Dermis blood vessel endothelial cell (primary cell): ENCODE data around the gene UBA6. TPM values are rescaled to one million over a fixed set of nuclear protein-coding genes. Genes with fewer than 3 reads are reported as not detected.

Experiments used
- DNase-seq: peaks from one replicate; pipeline ENCODE4 v3.0.0; 2010
- total RNA-seq: library from RNA; depleted of rRNA; stranded (reverse); fragments of >200 nt; gene quantifications from 2 replicates; pipeline ENCODE4 v1.2.3, GENCODE V29; 2014

Gene UBA6
- total RNA-seq, 1 donor from 2014 or later = 262 TPM

GRCh38 chr4:67575232-67576058 lies 125.5 kb downstream of the UBA6 start:
- DNase-seq = no peak

- no peak for DNase-seq
Observed at GRCh38 chr4:67573193-67573592, 127.8 kb downstream of the UBA6 start.

GRCh38 chr4:67571975-67572374 lies 129.0 kb downstream of the UBA6 start:
- no peak for DNase-seq

GRCh38 chr4:67570537-67570936 lies 130.4 kb downstream of the UBA6 start:
- DNase-seq = no peak

GRCh38 chr4:67568820-67569219 lies 132.1 kb downstream of the UBA6 start:
- no peak for DNase-seq

DNA sequence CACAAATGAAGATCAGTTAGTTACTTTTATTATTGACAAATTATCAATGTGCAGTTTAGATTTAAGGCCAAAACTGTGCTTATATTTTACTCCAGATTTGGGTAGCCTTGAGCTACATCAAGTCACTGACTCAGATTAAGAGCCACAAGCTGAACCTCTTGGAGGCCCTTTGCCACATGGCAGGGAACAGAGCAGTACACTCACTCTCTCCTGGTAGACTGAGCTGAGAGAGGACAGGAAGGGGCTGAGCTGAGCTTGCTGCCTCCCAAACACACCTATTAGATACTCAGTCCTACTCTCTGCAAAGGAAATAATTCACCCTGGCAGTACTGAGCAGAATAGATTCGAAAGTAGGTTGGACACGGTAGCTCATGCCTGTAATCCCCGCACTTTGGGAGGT lies 134.6 kb downstream of the UBA6 start:
- no peak for DNase-seq

DNA sequence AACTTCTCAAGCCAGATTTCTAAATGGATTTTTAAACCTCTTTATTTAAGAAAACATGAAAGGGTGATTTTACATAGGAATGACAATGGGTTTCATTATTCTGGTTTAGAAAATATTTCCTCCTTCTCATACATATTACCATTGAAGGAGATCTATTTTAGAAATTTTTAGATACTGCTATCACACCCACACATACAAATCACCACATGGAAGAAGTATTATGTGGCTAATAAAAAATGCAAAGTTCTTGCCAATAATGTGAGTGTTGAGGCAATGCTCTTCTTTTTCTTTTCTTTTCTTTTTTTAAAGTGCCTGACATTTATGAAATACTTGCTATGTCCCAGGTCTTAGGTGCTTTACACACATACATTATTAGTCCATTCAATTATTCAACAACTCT lies 135.7 kb downstream of the UBA6 start:
- no peak for DNase-seq

Other genes starting within 250 kb of the UBA6 start
- gene CENPC, start 155.7 kb downstream of the UBA6 start, total RNA-seq = 18.2 and 19.7 TPM in 2 replicates
- gene STAP1, start 142.4 kb downstream of the UBA6 start, total RNA-seq = not detected in 2 replicates
- not detected in 2 replicates for gene GNRHR, start 53.2 kb upstream of the UBA6 start, total RNA-seq
- gene TMPRSS11D, start 182.8 kb upstream of the UBA6 start, total RNA-seq = 0.09 TPM in 1 of 2 replicates, not detected in the other